ENCODE data around the gene BTRC. TPM values are rescaled to one million over a fixed set of nuclear protein-coding genes. Genes with fewer than 3 reads are reported as not detected.
"Not testable (repeated sequence)": the region's sequence is repeated elsewhere in the genome, so short reads cannot be mapped to it uniquely, and the experiment has no call there.

BTRC gene
- total RNA-seq, 1 donor from 2014 or later: 13.7 TPM

DNA sequence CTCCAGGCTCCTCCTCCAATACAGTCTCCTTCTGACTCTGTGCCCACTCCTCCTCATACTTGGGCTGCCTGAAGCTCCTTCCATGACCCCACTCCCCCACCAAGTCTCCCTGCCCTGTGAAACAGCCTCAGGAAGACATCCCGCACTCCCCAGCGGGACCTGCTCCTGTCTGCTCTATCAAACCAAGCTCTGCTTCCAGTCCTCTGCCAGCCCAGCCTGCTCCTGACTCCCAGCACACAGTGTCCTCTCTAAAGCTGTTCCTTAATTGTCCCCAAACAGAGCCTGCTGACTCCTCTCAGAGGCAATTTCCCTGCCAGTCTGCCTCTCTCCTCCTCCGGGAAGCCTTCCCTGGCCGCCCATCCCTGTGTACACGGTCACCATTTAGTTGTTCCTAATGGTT is 224.2 kb downstream of the BTRC start:
- intact Hi-C loops (cut with micrococcal nuclease): no loop called here

DNA sequence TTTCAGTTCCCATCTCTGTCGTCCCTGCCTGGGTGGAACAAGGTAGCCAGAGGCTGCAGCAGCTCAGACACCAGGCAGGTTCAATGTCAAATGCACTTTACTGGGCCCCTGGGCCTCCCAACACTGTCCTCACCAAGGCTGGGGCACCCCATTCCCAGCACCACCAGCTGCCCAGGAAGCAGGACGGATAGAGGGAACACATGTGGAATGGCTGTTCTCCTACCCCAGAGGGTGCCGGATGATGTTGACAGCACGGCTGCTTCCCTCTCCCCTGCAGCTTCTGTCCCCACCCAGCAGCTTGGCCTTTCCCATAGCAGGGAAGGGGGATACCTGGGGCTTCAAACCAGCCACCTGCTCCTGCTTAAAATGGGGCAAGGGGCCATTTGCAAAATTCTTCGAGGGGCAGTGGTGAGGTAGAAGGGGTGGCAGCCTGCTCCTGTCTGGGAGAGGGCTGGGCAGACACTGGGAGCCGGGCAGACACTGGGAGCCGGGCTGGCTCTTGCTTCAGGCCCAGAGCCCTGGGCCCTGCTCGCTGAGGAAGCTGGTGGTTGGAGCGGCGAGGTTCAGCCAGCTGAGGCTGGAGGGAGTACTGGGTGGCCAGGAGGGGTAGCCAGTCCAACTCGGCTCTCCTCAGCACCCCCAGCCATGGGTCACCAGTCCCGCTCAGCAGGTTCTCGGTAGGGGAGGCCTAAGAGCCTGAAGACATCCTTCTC is 225.0 kb downstream of the BTRC start:
- intact Hi-C loops (cut with micrococcal nuclease): no loop called here

DNA sequence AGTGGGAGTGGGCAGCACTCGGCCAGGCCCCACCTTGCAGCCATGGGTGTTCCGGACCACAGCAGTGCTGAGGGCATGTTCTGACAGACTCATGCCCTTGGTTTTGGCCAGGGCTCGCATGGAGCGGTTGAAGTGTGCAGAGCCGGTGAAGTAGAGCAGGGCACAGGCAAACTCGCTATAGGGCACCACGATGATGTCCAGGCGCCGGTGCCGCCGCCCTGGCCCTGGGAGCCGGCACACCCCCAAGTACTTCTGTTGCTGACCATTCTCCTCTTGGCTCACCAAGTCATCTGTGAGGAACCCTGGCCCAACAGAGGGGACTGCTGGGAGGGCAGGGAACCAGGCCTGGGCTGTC is 225.5 kb downstream of the BTRC start:
- intact Hi-C loops (cut with micrococcal nuclease): no loop called here

DNA sequence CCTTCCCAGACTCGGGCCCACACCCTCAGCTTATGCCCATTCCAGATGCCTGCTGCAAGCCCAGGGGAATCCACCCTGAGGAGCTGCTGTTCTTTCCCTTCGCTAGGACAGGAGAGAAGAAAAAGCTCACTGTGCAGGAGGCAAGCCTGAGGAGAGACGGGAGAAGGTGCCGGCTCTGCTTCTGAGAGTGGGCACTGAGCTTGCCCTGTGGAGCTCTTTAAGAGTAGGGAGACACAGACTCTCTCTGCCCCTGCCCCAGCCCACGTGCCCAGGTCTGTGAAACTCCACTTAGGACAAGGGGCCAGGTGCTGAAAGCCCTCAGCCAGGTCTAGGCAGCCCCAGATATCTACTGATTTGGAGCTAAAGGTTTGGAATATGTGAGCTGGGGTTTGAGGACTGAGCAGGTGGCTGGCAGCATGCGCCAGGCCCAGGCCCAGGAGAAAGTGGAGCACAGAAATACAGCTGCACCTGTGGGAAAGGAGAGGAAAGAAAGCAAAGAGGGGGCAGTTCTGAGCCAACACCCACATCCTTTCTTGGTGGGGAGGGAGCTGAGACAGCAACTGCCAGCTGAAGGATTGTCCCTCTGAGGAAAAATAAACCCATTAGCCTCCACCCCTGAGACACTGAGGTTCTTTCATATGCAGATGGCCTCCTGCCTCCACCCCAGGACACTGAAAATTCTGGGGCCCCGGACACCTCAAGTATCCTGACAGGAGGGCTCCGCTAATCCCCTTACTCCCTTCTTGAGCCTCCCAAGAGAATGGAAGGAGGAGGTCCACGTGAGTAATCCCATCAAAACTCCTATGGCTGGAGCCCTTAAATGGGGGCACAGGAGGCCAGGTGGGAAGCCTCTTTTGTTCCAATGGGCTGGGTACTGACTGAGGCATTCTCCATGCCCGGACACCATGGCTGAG is 226.8 kb downstream of the BTRC start:
- intact Hi-C loops (cut with micrococcal nuclease): no loop called here

DNA sequence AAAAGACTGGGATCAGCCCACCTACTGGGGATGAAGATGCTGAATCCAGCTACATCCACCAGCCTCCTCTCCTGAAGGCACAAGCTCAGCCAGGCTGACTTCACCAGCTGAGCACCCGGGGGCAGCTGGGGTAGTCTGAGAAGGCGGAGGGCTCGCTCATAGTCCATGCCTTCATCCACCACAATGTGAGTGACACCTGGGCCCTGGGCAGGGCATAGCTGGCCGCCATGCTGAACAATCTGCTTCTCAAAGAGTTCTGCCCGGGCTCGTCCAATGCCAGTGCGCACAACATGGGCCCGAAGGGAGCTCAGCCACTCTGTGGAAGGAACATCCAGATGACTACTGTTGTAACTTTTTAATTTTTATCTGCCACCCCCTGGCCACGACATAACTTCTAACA is 231.9 kb downstream of the BTRC start:
- intact Hi-C loops (cut with micrococcal nuclease): no loop called here

DNA sequence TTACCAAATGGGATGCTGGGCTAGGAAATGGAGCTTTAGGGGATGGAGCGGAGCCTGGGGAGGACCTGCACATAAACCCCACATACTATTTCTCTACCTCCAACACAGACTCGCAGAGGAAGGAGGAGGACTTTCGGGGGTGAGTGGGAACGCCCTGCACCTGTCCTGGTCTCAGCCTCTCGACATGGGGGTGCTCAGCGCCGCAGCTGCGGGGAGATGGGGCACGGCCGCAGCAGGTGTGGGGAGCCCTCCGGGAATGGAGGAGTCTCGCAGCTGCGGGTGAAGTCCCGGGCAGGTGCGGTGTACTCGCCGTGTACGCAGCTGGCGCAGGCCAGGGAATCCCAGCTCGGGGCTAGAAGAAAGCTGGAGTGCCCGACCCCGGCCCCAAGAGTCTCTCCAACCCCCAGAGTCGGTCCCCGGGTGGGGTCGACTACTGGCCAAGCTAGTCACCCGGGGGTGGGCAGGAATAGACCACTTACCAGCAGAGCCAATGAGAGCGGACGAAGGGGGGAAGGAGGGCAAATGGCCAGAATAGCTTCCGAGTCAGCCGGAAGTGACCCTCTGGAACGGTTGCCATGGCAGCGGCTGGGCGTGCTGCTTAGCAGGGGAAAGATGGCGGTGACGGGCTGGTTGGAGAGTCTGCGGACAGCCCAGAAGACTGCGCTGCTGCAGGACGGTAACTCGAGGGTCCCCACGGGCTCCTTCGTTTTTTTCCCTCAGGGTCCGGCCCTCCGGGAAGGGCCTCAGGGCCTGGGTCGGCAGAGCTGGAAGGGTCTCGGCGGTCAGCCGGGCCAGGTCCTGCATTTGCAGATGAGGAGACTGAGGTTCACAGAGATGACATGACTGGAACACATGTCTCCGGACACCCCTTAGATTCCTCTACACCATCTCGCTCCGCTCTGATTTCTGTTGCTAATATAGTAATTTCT is 234.0 kb downstream of the BTRC start, which contains the start of the genes DPCD and POLL:
Gene DPCD, plus strand, starts transcription at position 597 of the 929 bp plus-strand sequence. Its CDS starts 16 bp downstream, at position 613.
Gene POLL, minus strand, starts transcription at position 533 of the 929 bp plus-strand sequence. CDS start 897 bp downstream, outside the sequence.
- intact Hi-C loops (cut with micrococcal nuclease): no loop called here

DNA sequence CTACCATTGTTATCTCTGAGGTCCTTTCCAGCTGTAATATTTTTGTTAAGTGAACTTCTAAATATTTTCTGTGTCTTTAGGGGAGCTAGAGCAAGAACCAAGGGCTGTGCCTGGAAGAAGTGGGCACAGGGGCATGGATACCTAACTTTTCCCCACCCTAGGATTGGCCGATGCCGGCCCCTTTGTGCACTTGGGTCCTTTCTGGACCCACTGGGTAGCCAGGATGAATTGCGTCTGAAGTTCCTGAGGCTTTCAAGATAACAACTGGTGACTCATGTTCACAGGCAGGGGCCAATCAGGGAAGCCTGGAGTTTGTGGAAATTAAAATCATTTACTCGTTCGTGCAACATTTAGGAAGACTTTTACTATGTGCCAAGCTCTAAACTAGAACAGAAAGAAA is 234.9 kb downstream of the BTRC start:
- intact Hi-C loops (cut with micrococcal nuclease): no loop called here

DNA sequence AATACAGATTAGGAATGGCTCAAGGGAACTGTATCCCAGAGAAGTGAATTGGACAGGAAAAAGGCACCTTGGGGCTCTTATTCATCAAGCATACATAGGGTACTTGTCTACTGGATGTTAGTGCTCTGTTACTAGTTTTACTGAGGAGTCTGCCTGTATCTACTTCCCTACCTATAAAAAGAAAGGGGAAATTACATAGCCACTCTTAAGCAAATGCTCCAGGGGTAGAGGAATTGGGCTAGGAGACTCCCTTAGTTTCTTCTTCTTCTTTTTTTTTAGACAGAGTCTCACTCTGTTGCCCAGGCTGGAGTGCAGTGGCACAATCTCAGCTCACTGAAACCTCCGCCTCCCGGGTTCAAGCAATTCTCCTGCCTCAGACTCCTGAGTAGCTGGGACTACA is 239.4 kb downstream of the BTRC start:
- intact Hi-C loops (cut with micrococcal nuclease): not testable (repeated sequence)

DNA sequence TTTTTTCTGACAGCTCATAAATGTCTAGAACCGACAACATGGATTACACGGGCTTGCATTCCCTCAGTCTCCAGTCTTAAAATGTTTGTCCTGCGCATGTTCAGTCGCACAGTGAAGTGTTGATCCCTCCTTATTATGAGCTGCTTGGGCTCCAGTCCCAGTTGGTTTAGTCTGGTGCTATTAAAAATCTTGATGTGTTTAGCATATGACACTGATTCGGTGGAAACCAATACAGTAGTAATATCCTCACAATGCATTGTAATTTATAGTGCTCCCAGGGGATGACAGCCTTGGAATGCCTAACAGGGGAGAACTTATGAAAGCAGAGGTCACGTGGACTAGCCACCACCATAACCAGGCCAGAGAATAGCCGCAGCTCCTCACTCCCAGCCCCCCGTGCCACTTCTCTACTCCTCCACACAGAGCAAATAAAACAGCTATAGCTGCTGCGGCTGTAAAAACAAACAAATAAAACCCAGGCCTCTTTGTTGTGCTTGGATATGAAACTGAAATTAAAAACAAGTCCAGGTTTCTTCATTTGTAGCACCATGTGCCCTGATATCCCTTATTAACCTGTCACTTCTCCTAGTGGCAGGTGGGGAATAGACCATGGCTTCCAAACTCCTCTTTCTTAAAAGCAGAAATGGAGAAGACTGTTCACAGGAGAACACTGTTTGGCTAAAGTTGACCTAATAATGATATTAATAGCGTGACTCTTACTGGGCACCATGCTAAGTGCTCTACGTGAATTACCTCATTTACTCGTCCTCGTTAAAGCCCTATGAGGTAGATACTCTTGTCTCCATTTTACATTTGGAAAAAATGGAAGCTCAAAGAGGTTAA is 241.8 kb downstream of the BTRC start:
- intact Hi-C loops (cut with micrococcal nuclease): no loop called here

DNA sequence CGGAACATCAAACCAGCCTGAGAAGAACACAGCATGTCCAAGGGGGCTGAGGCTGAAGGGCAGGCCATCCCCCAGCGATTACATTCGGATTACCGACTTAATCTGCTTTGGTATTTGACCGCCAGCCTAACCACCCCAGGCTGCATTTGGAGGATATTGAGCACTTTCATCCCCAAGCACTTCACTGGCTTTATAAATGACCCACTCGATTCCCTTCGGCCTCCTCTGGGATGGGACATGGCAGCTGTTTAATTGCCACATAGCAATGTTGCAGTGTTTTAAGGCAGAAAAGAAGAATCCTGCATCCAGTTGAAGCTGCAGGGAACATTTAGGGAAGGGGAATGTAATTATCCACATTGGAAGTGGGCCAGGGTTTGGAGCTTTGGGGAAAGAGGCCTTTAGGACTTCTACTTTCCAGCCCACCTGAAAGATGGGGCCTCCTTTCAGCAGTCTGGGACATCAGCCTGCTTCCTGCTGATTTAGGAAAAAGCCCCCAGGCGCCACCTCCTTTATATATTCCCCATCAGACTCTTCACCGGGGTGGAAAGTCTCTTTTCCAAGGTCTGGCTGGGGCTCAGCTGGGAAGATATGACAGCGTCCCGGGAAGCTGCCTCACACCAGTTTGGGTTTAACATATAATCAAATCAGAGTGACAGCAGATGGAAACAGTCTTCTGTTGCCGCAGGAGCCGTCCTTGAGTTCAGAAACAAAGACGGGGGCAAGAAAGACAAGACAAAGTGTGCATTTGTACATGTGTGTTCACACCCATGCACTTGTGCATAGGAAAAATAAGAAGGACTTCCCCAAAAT is 243.3 kb downstream of the BTRC start:
- intact Hi-C loops (cut with micrococcal nuclease): no loop called here

DNA sequence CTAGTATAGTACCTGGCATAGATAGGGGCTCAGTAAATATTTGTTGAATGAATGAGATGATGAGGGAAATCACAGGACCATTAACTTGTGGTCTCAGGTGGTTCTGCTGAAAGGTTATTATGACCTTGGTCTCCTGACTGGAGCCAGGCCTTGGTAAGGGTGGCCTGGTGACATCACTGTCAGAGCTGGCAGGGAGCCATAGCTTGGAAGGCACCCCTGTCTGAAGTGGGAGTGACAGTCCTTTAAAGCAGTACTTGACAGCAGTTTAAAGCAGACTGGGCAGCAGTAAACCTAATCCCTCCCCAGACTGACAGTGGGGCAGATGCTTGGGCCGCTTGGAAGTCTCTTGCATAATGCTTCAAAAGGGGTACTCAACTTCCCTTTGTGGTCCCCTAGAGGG is 247.6 kb downstream of the BTRC start:
- intact Hi-C loops (cut with micrococcal nuclease): no loop called here

DNA sequence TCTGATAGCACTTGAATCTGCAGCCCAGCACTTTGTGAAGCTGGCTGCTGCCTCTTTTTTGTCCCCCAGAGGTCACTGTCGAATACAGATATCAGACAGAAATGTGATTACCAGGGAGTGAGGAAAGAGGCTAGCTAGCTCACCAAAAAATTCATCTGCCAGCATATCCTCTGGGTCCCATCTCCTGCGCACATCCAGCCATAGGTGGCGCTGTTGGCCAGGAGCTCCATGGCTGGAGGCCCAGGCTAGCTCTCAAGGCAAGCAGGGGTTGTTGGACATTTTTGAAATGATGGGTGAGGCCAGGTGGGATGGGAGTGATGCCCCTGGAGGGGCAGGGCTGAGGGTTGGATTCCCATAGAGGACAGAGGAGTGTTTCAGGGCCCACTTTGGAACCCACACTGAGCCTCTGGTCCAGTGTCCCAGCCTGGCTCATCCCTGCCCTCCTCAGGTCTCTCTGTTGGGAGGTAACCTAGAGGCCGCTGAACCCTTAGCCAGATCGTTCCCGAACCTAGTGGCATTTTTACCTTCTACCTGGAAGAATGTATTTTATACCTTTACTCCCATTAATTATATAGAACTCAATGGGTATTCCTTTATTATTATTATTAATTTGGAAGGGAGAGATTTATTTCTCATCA is 248.9 kb downstream of the BTRC start:
- intact Hi-C loops (cut with micrococcal nuclease): loop anchor here (1.0 kb wide), 1 partner anchor 177 kb away; no protein-coding TSS in a partner anchor

Other genes with a start within 250 kb of the BTRC start
- gene TLX1, start 222.9 kb upstream of the BTRC start, total RNA-seq: not detected in 2 replicates
- not detected in 2 replicates for gene LBX1, start 124.7 kb upstream of the BTRC start, total RNA-seq
- 29.2 and 30.6 TPM in 2 replicates for gene POLL, start 234.1 kb downstream of the BTRC start, total RNA-seq
- 2.0 and 2.8 TPM in 2 replicates for gene DPCD, start 234.2 kb downstream of the BTRC start, total RNA-seq